GM23248 (cell line): ENCODE data around the gene GREB1.

ENCODE experiments used
- EZH2 ChIP-seq: fragments of 200-600 bp; sonication (generic); IDR thresholded peaks from 2 replicates; pipeline ENCODE4 v1.6.1; 2018; ENCODE audit warnings: antibody characterized with exemption, mild to moderate bottlenecking; ENCODE audit not compliant: insufficient read depth, poor library complexity, severe bottlenecking
- EZH2phosphoT487 ChIP-seq: fragments of 200-600 bp; sonication (generic); IDR thresholded peaks from 2 replicates; pipeline ENCODE4 v1.6.1; 2018; ENCODE audit warnings: antibody characterized with exemption, moderate library complexity, mild to moderate bottlenecking, low read depth; ENCODE audit not compliant: insufficient read depth

DNA sequence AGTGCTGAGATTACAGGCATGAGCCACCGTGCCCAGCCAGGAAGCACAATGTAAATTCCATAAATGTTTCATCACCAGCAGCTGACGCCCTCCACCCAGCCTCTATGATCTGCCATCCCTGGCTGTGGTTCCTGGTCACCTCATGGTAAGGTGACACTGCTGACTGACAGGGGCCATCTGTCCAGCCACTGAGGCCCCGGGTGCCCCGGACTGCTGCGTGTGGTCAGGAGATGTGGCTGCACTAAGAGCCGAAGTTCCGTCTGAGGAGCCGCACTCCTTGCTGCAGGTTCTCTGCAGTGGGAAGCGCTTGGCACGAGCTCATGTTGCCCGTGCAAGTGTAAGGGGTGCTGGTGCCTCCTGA is 125.2 kb downstream of the GREB1 start:
- TF ChIP-seq EZH2phosphoT487 (no peak), EZH2 (no peak)
